DMS114 treated with DMSO at 0.1 percent for 48 hours (cell line): ENCODE results near the gene S100A7A.

Experiments used
- DNase-seq: peaks from one replicate; lab custom pipeline; 2025; ENCODE audit not compliant: unreplicated experiment; lab: John Stamatoyannopoulos, UW

Gene S100A7A

GRCh38 chr1:153415850-153416570, at the start of gene S100A7A:
Gene S100A7A, plus strand, starts transcription at chr1:153416520. Its CDS starts 1,563 bp downstream, at chr1:153418083.
- no peak for DNase-seq

GRCh38 chr1:153367090-153367489, 49.2 kb upstream of the S100A7A start:
- DNase-seq, result no peak

- DNase-seq, result no peak
Observed at GRCh38 chr1:153368495-153368894, 47.8 kb upstream of the S100A7A start.

GRCh38 chr1:153370146-153370545, 46.2 kb upstream of the S100A7A start:
- no peak for DNase-seq

- DNase-seq, result no peak
Observed at GRCh38 chr1:153371231-153371630, 45.1 kb upstream of the S100A7A start.

GRCh38 chr1:153372571-153372970, 43.7 kb upstream of the S100A7A start:
- DNase-seq, result no peak

- no peak for DNase-seq
Observed at GRCh38 chr1:153374071-153374470, 42.2 kb upstream of the S100A7A start.

- DNase-seq, result no peak
Observed at GRCh38 chr1:153375511-153375910, 40.8 kb upstream of the S100A7A start, which contains the start of gene S100A12. Gene S100A12, minus strand, starts transcription at chr1:153375621. Its CDS starts 1,029 bp downstream, at chr1:153374592.

- no peak for DNase-seq
Observed at GRCh38 chr1:153379591-153379990, 36.7 kb upstream of the S100A7A start.

- no peak for DNase-seq
Observed at GRCh38 chr1:153380711-153381110, 35.6 kb upstream of the S100A7A start.

GRCh38 chr1:153384958-153385580, 31.3 kb upstream of the S100A7A start:
- no peak for DNase-seq

- DNase-seq, result no peak
Observed at GRCh38 chr1:153386500-153386901, 29.8 kb upstream of the S100A7A start.

- DNase-seq, result no peak
Observed at GRCh38 chr1:153387001-153387400, 29.3 kb upstream of the S100A7A start.

GRCh38 chr1:153387785-153388184, 28.5 kb upstream of the S100A7A start:
- no peak for DNase-seq

GRCh38 chr1:153389401-153389800, 26.9 kb upstream of the S100A7A start:
- no peak for DNase-seq

- no peak for DNase-seq
Observed at GRCh38 chr1:153389973-153390879, 26.1 kb upstream of the S100A7A start.

- DNase-seq, result no peak
Observed at GRCh38 chr1:153390938-153391710, 25.2 kb upstream of the S100A7A start, which contains the start of gene S100A8. Gene S100A8, minus strand, starts transcription at chr1:153391073. Its CDS starts 538 bp downstream, at chr1:153390535.

- DNase-seq, result no peak
Observed at GRCh38 chr1:153392258-153392657, 24.1 kb upstream of the S100A7A start.

- no peak for DNase-seq
Observed at GRCh38 chr1:153392822-153393221, 23.5 kb upstream of the S100A7A start.

- DNase-seq, result no peak
Observed at GRCh38 chr1:153393926-153394325, 22.4 kb upstream of the S100A7A start.

- no peak for DNase-seq
Observed at GRCh38 chr1:153394391-153394790, 21.9 kb upstream of the S100A7A start.
